ENCODE results near the gene MB21D2. TPM values are rescaled to one million over a fixed set of nuclear protein-coding genes. Genes with fewer than 3 reads are reported as not detected.

The MB21D2 gene
- total RNA-seq, 2 donors from 2014 or later = 2.8 to 5.2 TPM

DNA sequence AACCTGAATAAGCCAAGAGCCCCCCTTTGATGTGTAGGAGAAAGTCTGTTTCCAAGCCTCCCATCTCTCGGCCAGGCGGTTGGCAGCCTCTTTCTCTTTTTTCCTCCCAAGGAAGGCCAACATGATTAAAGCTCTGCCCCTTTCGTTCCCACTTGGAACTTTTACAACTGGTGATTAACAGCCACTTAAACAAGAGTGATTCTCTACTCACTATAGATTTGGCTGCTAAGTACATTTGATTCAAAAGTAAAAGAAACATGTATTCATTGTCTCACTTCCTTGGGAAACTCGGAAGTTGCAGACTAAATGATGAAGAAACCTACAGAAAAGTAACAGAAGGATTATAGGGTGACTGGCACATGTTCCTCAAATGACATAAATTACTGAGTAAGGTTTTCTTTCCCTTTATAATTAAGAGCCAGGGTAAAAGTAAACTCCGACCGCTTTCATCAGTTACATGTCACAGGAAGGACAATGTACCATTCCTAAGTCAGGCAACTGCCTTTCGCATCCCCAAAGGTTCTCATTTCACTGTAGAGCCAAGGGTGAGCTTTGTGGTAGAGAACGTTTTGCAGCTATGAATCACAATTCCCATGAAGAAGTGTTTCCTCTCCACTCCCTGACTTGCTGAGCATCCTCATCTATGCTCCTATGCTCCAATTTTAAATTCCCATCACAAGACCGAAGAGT is 72.7 kb downstream of the MB21D2 start:
- intact Hi-C loops (cut with DNase I, micrococcal nuclease) = no loop called here
- no peak for DNase-seq
- ATAC-seq = no peak

DNA sequence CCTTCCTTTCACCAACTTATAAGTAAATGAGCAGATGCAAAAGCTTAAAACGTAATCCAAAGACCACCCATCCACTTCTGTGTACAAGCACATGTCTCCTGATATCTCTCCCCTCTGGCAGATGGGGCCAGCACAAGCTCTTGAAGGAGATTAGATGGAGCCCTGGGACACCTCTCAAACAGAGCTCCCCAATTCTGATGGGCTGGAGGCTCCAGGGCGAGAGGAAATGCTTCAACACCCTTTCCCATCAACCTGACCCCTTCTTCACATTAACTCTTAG is 73.2 kb downstream of the MB21D2 start:
- ATAC-seq (no peak), DNase-seq (no peak)
- intact Hi-C loops (cut with DNase I, micrococcal nuclease) = no loop called here

DNA sequence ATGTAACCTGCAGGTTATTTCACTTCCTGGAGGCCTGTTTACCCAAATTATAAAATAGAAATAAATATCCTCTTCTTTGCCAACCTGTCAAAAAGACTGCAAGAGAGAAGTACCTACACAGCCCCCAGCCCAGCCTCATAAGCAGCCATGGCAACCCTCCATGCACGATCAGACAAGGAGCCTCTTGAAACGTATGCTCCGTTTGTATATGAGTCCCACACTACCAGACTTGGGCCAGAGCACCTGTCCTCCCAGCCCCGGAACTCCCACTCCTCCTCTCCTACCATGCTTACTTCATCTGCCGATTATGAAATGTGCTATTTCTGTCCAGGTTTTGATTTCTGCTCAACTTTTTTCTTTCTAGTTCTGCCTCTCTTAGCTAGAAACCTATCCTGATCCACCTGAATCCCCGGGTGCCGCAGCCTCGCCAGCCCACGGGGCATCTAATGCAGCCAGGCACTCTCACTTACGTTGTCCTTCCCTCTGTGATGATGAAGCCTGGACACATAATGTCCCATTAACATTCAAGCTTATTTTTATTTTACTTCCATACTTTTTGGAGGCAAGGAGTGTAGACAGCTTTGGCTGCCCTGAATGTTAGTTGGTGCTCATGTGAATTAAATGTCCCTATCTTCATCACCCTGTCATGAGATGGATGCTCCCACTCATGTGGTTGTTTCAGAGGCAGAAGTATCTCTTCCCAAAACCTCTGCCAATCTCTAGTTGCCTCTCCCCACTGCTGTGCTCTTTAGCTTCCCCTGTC is 73.8 kb downstream of the MB21D2 start:
- intact Hi-C loops (cut with DNase I, micrococcal nuclease) = no loop called here
- DNase-seq (no peak), ATAC-seq (no peak)

DNA sequence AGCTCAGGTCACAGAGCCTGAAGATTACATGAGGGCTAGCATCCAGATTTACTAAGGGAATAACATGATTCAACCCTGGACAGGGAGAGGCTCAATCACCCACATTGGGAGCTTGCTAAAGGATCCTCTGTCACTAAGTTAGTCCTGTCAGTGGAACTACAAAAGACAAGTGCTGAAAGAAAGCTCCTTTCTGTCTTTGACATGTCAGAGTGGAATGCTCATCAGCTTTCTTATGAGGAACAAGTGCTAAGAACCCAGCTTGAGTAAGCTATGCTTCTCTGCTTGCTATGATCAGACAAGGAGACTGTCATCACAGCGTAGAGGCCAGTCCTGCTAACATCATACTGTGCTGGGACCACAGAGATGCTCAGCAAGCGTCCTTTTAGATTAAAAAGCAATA is 74.5 kb downstream of the MB21D2 start:
- intact Hi-C loops (cut with DNase I, micrococcal nuclease) = no loop called here

DNA sequence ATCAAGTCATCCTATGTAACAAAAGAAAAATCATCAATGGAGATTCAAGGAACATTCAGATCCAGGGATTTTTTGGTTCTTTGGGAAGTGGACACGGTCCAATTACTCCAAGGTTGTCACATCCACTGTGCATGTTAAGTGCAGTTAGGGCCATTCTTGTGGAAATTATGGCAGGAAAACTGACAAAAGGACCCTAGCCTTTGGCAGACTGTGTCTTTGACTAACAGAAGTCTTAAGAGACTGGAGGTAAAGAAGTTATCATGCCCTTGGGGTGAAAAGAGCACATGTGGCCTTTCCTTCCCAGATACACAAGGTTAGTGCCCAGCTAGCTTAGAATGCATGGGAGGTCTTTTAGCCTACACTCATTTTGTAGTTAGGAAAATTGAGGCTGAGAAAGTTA is 74.9 kb downstream of the MB21D2 start:
- DNase-seq (no peak), ATAC-seq (no peak)
- intact Hi-C loops (cut with DNase I, micrococcal nuclease) = no loop called here

More for the DNA sequence above, 74.5 kb downstream of the MB21D2 start:
- DNase-seq = no peak
- ATAC-seq = no peak

DNA sequence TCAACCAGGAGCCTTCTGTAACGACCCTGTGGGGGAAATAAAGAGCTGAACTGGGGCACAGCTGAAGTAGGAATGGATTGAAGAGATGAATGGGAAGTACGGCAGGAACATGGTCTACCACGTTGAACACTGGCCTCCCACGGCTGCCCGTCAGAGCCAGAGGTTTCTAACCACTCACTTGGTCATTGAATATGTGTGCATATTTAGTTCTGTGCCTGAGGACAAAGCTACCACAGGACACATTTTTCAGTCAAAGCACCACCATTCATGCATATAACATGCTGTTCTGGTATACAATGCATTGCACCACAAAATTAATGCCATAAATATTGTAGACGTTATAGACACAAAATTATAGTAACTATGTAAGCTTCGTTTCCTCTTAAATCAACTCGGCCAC is 75.5 kb downstream of the MB21D2 start:
- ATAC-seq (no peak), DNase-seq (no peak)
- intact Hi-C loops (cut with DNase I, micrococcal nuclease) = no loop called here

DNA sequence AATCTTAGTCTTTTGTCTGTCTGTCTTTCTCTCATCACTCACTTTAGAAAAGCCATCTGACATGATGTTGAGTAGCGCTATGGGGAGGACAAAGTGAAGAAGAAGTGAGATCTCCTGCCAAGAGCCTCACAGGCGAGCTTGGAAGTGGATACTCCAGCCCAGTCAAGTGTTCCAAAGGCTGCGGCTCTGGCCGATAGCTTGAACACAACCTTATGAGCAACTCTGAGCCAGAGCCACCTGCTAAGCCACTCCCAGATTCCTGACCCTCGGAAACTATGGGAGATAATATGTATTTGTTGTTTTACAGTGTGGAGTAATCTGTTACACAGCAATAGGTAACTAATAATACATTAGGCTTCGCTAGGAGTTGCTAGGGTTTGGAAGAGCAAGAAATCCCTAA is 76.2 kb downstream of the MB21D2 start:
- intact Hi-C loops (cut with DNase I, micrococcal nuclease) = no loop called here
- no peak for DNase-seq
- ATAC-seq = no peak

DNA sequence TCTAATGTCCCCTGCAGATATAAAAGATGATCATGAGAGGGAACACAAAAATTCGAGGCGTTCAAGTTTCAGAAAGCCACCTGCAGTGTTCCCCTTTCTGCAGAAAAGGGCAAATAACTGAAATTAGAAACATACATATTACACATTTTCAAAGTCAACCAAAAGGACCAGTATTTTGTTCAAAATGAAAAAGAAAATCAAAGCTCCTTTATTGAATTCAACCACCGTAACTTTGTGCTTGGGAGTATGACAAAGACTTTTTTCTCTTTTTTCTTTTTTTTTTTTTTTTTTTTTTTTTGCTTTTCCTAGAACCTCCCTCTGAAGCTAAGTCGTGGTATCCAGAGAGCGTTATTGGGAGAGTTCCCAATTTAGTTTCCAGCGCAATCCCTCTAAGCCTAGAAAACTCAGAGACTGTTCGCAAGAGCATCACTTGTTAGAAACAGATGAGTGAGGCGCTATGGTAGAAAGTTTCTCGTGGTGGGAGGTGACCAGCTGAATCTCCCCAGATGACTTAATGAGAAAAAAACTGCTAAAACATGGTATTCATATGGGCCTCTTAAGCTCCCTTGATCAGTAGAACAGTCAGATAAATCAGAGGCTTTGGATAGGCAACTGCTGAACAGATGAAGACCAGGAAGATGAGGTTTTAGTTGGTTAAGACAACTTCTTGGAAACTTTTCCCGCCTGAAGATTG is 77.4 kb downstream of the MB21D2 start:
- ATAC-seq (no peak), DNase-seq (no peak)
- intact Hi-C loops (cut with DNase I, micrococcal nuclease) = no loop called here

DNA sequence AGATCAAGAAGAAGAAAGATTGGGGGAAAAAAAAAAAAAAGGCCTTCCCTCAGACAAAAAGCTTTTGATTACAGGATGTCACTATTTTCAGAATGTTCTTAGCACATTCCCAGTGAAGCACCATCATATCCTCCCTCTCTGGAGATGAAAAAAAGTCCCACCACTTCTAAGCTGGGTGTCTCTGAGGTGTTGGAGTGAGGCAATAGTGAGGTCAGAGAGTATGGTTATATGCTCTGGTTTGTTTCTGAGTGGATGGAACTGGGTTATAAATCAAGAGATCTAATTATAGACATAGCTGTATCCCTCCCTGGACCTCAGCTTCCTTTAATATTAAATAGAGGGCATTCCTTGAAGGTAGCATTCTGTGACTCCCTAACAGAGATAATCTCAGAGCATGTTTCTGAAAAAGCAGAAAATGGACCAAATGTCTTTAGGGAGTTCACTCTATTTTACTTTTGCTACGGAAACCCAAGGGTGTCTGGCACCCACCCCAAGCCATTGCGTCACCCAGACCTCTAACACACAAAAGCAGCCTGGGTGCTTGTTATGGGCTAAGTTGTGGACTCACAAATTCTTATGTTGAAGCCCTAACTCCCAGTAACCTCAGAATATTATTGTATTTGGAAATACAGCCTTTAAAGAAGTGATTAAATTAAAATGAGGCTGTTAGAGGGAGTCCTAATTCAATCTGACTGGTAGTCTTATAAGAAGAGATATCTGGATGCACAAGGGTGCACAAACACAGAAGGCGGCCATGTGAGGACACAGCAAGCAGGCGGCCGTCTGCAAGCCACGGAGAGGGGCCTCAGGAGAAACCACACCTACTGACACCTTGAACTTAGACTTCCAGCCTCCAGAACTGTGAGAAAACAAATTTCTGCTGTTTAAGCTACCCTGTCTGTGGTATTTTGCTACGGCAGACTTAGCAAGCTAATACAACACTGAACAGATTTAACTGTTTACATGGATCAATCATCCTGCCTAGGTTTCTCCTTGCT is 81.5 kb downstream of the MB21D2 start:
- no peak for ATAC-seq
- DNase-seq = no peak
- intact Hi-C loops (cut with DNase I, micrococcal nuclease) = no loop called here

DNA sequence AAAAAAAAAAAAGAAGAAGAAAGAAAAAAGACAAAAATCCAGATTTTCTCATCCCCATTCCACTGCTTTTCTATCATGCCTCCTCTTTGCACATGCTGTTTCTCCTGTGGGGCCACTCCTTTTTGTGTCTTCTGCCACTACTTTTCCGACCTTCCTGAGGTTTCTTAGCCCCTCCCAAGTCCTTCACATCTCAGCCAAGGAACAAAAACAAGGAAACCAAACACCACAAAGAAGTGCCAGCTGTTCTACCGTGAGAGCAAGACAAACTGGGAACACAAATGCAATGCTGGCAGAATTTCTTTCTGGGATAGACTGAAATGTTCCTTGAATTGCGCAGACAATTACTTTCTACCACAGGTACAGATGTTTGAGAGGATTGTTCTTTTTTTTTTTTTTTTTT is 83.2 kb downstream of the MB21D2 start:
- no peak for DNase-seq
- ATAC-seq = no peak
- intact Hi-C loops (cut with DNase I, micrococcal nuclease) = no loop called here

DNA sequence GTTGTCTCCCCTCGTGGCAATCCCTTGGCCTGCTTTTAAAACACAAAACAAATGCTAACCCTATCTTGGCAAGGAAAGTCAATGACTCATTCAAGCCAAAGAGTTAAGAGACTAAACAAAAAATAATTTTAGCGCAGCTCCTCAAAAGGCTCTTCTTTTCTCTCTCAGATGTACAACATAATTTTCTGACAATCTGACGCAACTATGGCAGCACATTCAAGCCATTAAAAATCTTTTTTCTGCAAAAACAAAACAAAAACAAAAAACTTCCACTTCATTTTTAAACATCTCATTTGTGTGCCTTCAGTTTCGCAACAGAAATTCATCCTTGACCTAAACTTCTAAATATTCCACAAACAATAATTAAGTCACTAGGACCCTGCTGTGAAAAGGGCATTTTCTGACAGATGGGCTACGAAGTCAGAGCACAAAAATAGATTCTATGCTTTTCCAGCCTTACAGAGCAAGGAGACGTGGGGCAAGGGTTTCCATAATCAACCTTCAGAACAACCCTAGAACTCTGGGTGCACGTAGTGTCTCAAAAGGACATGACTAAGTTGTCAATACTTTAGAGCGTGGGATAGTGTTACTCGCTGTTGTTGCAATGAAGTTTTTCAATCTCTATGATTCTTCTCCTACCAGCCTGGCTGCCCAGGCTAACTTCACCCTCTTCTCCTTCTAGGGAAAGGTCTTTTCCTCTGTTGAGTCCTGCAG is 84.3 kb downstream of the MB21D2 start:
- intact Hi-C loops (cut with DNase I, micrococcal nuclease) = no loop called here
- ATAC-seq = no peak

DNA sequence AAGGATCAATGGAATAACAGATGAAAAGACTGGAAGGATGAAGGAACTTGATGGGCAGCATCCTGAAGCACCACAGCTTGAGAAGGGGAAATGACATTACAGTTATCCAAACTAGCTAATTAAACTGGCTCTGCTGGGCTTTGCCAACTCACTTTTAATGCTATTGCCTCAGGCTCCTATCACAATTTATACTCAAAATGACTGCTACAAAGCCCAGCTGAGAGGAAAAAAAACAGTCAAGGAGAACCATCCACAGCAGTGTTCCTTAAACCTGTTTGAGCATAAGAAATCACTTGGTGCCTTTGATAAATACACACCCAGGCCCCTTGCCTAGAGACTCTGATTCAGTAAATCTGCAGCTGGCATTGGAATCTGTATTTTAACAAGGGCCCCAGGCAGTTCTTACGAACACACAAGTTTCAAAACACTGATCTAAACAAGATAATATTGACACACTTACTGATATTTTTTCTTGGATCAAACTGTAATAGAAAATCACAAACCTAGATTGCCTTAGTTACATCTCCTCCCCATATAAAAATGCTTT is 85.8 kb downstream of the MB21D2 start:
- DNase-seq (no peak), ATAC-seq (no peak)
- intact Hi-C loops (cut with DNase I, micrococcal nuclease) = no loop called here

More for the DNA sequence above, 84.3 kb downstream of the MB21D2 start:
- DNase-seq = no peak

DNA sequence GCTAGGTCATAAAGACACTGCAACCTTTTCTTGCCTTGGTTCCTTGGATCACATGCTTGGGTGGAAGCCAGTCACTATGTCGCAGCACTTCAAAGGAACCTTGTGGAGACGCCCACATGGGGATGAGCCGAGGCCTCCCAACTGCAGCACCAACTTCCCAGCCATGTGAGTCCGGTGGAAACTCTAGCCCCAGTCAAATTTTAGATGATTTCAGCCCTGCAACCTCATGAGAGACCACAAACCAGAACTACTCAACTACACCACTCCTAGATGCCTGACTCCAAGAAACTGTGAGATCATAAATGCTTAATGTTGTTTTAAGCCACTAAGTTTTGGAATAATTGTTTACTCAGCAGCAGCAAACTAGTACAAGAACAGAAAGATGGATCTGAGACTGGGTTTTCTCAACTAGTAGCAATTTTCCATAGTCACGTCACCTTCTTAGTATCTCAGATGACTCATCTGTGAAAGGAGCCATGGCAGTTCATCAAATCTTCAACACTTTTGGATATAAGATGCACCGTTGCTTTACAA is 86.5 kb downstream of the MB21D2 start:
- intact Hi-C loops (cut with DNase I, micrococcal nuclease) = no loop called here
- DNase-seq (no peak), ATAC-seq (no peak)

DNA sequence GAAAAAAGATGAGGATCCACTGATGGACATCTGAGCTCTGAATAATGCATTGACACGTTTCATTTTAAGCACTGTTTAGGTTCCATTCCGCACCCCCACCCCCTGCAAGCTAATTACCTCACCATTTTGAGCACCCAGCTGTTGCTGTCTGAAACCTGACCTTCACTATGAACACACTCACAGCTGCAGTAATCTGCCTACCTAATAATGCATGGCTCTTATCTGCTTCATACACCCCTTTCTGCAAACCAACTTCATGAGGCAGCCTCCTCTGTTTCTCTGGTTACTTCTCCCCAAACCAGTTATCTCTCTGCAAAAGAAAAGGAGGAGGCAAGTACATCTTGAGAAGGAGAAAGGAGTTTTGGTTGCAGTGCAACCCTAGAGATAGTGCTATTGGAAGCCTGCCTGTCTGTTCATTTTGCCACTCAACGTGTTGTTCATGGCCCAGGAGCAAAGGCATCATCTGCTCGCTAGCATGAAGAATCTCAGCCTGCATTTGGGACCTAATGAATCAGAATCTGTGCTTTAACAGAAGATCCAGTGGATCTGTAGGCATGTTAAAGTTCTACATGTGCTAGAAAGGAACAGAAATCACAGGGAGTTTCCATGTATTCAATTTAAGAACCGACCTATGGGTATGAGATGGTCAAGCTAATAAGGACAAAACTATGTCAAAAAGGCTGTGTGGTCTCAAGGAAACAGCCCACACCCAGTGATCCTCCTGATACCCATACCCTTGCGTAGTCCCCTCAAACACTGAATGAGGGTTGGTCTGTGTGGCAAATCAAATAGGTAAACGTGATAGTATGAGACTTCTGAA is 87.2 kb downstream of the MB21D2 start:
- ATAC-seq (no peak), DNase-seq (no peak)
- intact Hi-C loops (cut with DNase I, micrococcal nuclease) = no loop called here

DNA sequence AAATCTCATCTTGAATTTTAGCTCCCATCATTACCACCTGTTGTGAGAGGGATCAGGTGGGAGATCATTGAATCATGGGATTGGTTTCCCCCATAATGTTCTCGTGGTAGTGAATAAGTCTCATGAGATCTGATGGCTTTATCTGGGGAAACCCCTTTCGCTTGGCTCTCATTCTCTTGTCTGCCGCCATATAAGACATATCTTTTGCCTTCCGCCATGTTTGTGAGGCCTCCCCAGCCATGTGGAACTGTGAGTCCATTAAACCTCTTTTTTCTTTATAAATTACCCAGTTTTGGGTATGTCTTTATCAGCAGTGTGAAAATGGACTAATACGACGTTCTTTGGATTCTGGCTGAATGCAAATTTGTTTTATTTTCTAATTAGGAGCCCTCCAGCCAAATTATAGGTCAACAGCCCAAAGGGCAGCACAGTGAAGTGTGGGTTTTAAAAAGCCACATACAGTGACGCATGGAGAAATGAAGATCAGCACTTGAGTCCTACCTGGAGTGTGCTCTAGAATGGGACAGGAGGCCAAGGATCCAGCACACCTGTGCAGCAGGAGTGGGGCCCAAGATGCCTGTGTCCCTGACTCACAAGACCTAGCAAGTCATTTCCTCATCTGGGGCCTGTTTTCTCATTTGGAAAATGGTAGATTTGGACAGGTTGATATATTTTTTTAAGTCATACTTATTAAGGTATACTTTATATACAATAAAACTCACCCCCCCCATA is 89.6 kb downstream of the MB21D2 start:
- intact Hi-C loops (cut with DNase I, micrococcal nuclease) = no loop called here
- no peak for DNase-seq
- no peak for ATAC-seq

DNA sequence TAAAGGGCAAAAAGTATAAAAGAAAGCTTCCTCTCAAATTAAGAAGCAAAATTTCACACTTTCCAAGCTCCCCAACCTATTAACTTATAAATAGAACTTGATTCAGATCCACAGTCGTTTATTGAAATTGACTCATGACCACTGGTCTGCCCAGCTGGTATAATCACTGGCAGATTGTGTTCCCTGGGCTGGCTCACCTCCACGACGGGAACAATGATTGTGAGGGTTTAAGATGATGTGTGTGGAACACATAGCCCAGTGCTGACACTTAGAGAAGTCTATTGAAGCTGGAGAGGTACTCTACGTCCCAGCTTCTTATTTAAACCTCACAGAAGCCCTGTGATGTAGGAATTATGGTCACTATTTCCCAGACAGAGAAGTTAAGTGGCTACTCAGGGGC is 90.4 kb downstream of the MB21D2 start:
- ATAC-seq (no peak), DNase-seq (no peak)
- intact Hi-C loops (cut with DNase I, micrococcal nuclease) = no loop called here
